Activated B cell treated with CpG ODN at 0.5 μM for 24 hours (primary cell): ENCODE data around the gene USP47. TPM values are rescaled to one million over a fixed set of nuclear protein-coding genes. Genes with fewer than 3 reads are reported as not detected.

Experiments used
- ATAC-seq: fragments of 200-7000 bp; cut with Tn5 transposase; one replicate; pipeline ENCODE4 v1.10.0; 2021; ENCODE audit warnings: low read depth, mild to moderate bottlenecking, moderate library complexity
- CTCF ChIA-PET: fragments of 350-600 bp; sonication (Branson Sonifier 250); formaldehyde crosslinking; loops from one replicate; lab custom pipeline; 2021; ENCODE audit warnings: antibody characterized with exemption; lab: Charles Lee
- POLR2A ChIA-PET: fragments of 350-600 bp; sonication (Branson Sonifier 250); formaldehyde crosslinking; loops from one replicate; lab custom pipeline; 2021; ENCODE audit warnings: antibody characterized with exemption; lab: Charles Lee
- DNase-seq: peaks from one replicate; pipeline ENCODE4 v3.0.0; 2022
- H3K27ac Mint-ChIP-seq: one replicate; pipeline ENCODE4 v1.8.0; 2020; ENCODE audit warnings: mixed read lengths
- H3K27me3 Mint-ChIP-seq: one replicate; pipeline ENCODE4 v1.8.0; 2021; ENCODE audit warnings: mixed read lengths
- H3K36me3 Mint-ChIP-seq: one replicate; pipeline ENCODE4 v1.8.0; 2021; ENCODE audit warnings: low read depth, mixed read lengths
- H3K4me1 Mint-ChIP-seq: one replicate; pipeline ENCODE4 v1.8.0; 2021; ENCODE audit warnings: mixed read lengths
- H3K4me3 Mint-ChIP-seq: one replicate; pipeline ENCODE4 v1.8.0; 2020; ENCODE audit warnings: mild to moderate bottlenecking, mixed read lengths
- H3K9me3 Mint-ChIP-seq: one replicate; pipeline ENCODE4 v1.8.0; 2020; ENCODE audit warnings: mixed read lengths
- CTCF ChIP-seq: fragments of 200-600 bp; IDR thresholded peaks from one replicate; pipeline ENCODE4 v1.8.0; 2022; ENCODE audit warnings: antibody characterized with exemption, mild to moderate bottlenecking
- intact Hi-C: fragments of 100-400 bp; cut with micrococcal nuclease; formaldehyde crosslinking; loops from one replicate; pipeline ENCODE4 v1.15.1; 2024
- total RNA-seq: library from RNA; stranded (reverse); gene quantifications from 2 replicates; pipeline ENCODE4 v1.2.3, GENCODE V29; 2022

Gene USP47
- total RNA-seq, 1 donor from 2014 or later, result 48.5 TPM

GRCh38 chr11:11810764-11811726, 30.7 kb upstream of the USP47 start:
- H3K36me3 Mint-ChIP-seq, result no peaks in the 10 kb centered on the region
- H3K4me1 Mint-ChIP-seq, result no peaks in the 10 kb centered on the region
- peaks cover 6% of the 10 kb centered on the region for H3K27me3 Mint-ChIP-seq
- no peak for TF ChIP-seq CTCF
- CTCF ChIA-PET, result no interaction called here
- H3K4me3 Mint-ChIP-seq, result no peak overlapping the region
- no peaks in the 10 kb centered on the region for H3K9me3 Mint-ChIP-seq
- ATAC-seq, result no peak
- H3K27ac Mint-ChIP-seq, result no peak overlapping the region
- intact Hi-C loops, result no loop called here
- POLR2A ChIA-PET, result no interaction called here
- no peak for DNase-seq

GRCh38 chr11:11813288-11813962, 28.3 kb upstream of the USP47 start:
- DNase-seq, result no peak
- ATAC-seq, result no peak
- H3K4me3 Mint-ChIP-seq, result no peak overlapping the region
- H3K27ac Mint-ChIP-seq, result no peak overlapping the region
- ChIA-PET POLR2A (no interaction called here), CTCF (no interaction called here)
- TF ChIP-seq CTCF, result no peak
- H3K4me1 Mint-ChIP-seq, result no peaks in the 10 kb centered on the region
- peaks cover 11% of the 10 kb centered on the region for H3K27me3 Mint-ChIP-seq
- no peaks in the 10 kb centered on the region for H3K9me3 Mint-ChIP-seq
- H3K36me3 Mint-ChIP-seq, result no peaks in the 10 kb centered on the region
- intact Hi-C loops, result no loop called here

DNA sequence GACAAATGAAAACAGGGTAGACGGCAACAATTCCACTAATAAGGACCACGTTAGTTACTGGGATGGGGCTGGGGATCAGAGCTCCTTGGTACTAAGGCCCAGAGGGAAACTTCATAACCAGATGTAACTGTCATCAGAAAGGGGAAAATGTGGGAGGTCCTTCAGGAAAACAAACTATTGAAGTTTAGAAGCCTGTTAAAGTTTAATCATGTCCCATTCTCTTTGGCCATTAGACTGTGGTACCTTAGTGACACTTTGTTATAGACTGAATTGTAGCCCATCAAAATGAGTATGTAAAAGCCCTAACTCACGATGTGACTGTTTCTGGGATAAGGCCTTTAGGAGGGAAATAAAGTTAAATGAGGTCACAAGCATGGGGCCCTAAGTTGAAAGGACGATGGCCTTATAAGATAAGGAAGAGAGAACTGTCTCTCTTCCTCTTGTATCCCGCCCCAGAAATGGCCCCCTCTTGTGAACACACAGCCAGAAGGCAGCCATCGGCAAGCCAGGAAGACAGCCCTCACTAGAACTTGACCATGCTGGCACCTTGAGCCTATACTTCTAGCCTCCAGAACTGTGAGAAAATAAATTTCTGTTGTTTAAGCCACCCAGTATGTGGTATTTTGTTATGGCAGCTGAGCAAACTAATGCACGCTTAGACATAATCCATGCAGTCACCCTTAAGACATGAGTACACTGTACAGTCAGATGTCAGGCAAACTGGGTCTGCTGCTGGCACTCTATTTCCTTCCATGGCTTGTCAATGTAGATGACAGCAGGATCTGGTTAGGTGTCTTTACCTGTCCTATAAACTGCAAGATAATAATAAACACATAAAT, 26.9 kb upstream of the USP47 start:
- no peaks in the 10 kb centered on the region for H3K4me1 Mint-ChIP-seq
- no peak overlapping the region for H3K27ac Mint-ChIP-seq
- no peak overlapping the region for H3K4me3 Mint-ChIP-seq
- TF ChIP-seq CTCF, result no peak
- ATAC-seq (no peak), DNase-seq (no peak)
- intact Hi-C loops, result no loop called here
- H3K9me3 Mint-ChIP-seq, result no peaks in the 10 kb centered on the region
- no peaks in the 10 kb centered on the region for H3K36me3 Mint-ChIP-seq
- H3K27me3 Mint-ChIP-seq, result peaks cover 14% of the 10 kb centered on the region
- ChIA-PET CTCF (no interaction called here), POLR2A (no interaction called here)

DNA sequence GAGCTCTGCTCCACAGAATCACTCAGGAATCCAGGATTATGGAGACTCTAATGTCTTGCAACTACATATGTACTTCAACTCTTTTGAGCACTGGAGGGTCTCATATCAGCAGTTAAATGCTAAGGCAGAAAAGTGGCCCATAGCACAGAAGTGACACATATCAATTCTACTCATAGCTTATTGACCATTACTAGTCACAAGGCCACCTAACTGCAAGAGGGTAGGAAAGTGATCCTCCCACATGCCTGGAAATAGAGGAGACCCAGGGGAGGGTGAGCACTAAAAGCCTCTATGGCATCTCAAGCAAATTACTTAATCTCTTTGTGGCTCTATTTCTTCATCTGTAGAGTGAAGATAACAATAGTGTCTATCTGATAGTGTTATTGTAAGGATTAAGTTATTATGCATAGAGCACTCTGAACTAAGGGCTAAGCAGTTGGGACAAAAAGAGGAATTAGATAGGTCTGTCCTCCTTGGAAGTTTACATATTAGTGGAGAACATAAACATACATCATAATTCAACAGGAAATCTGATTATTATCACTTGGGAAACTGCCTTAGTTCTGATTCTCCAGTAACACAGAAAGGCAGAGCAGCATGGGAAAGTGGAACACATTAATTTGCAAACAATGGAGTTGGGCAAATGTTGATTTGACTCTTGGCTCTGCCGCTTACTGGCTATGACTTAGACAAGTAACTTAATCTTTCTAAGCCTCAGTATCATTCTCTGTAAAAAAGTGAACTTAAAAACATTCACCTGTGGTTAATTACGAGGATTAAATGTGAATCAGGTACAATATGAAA, 25.1 kb upstream of the USP47 start:
- Mint-ChIP-seq H3K27me3 (peaks cover 14% of the 10 kb centered on the region), H3K9me3 (no peaks in the 10 kb centered on the region), H3K27ac (no peak overlapping the region), H3K4me1 (no peaks in the 10 kb centered on the region), H3K36me3 (no peaks in the 10 kb centered on the region), H3K4me3 (no peak overlapping the region)
- no peak for ATAC-seq
- no peak for DNase-seq
- ChIA-PET CTCF (no interaction called here), POLR2A (no interaction called here)
- no peak for TF ChIP-seq CTCF
- intact Hi-C loops, result no loop called here
